Astrocyte (in vitro differentiated cells and primary cell): ENCODE data around the gene SPIRE1.

Source experiments
- EZH2 ChIP-seq: IDR thresholded peaks from 2 replicates; pipeline ENCODE4 v1.6.1; 2012; ENCODE audit warnings: mild to moderate bottlenecking, low read length, inconsistent platforms; ENCODE audit not compliant: insufficient read depth
- TF ChIP-seq, protein P1 (sequence below): IDR thresholded peaks from 2 replicates; pipeline ENCODE4 v1.5.1; 2011; ENCODE audit warnings: low read depth, mild to moderate bottlenecking, inconsistent platforms, low read length, moderate library complexity; ENCODE audit not compliant: insufficient read depth

DNA sequence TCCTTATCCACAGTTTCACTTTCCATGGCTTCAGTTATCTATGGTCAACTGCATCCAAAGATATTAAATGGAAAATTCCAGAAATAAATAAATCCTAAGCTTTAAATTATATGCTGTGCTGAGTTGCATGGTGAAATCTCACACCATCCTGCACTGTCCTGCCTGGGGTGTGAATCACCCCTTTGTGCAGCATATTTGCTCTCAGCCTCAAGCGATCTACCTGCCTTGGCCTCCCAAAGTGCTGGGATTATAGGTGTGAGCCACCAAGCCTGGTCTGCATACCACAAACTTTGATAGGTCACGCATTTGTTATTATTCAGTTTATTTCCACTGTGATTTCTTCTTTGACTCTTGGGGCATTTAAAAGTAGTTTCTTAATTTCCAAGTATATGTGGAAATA lies 117.2 kb downstream of the SPIRE1 start:
- TF ChIP-seq EZH2: no peak
- TF ChIP-seq, protein P1, sequence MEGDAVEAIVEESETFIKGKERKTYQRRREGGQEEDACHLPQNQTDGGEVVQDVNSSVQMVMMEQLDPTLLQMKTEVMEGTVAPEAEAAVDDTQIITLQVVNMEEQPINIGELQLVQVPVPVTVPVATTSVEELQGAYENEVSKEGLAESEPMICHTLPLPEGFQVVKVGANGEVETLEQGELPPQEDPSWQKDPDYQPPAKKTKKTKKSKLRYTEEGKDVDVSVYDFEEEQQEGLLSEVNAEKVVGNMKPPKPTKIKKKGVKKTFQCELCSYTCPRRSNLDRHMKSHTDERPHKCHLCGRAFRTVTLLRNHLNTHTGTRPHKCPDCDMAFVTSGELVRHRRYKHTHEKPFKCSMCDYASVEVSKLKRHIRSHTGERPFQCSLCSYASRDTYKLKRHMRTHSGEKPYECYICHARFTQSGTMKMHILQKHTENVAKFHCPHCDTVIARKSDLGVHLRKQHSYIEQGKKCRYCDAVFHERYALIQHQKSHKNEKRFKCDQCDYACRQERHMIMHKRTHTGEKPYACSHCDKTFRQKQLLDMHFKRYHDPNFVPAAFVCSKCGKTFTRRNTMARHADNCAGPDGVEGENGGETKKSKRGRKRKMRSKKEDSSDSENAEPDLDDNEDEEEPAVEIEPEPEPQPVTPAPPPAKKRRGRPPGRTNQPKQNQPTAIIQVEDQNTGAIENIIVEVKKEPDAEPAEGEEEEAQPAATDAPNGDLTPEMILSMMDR: no peak
